Neutrophil (primary cell): Measurements from ENCODE around the gene GRSF1.

Experiments used
- H3K27ac ChIP-seq: fragments of 200-600 bp; sonication (generic); 2 replicates; pipeline ENCODE4 v1.5.1; 2016; ENCODE audit warnings: mild to moderate bottlenecking, moderate library complexity
- H3K27me3 ChIP-seq: fragments of 200-600 bp; sonication (generic); 2 replicates; pipeline ENCODE4 v1.6.0; 2016; ENCODE audit warnings: mild to moderate bottlenecking
- H3K36me3 ChIP-seq: fragments of 200-600 bp; sonication (generic); 2 replicates; pipeline ENCODE4 v1.5.1; 2017
- H3K4me1 ChIP-seq, 2 experiments: fragments of 200-600 bp in 1 of 2; sonication (generic) in 1 of 2; 1 replicate in 1 of 2; 2 replicates in 1 of 2; pipeline versions ENCODE4 v1.5.1 to v1.6.1; 2013 to 2016; ENCODE audit warnings: low read depth in 1 of 2, low read length in 1 of 2, mild to moderate bottlenecking in 1 of 2, moderate library complexity in 1 of 2; ENCODE audit not compliant: control insufficient read depth in 1 of 2, insufficient read depth in 1 of 2
- H3K4me3 ChIP-seq, 2 experiments: fragments of 200-600 bp in 1 of 2; sonication (generic) in 1 of 2; 1 replicate in 1 of 2; 2 replicates in 1 of 2; pipeline ENCODE4 v1.5.1; 2013 to 2016; ENCODE audit warnings: low read depth in 1 of 2, low read length in 1 of 2, mild to moderate bottlenecking in 1 of 2, moderate library complexity in 1 of 2
- H3K9me3 ChIP-seq: fragments of 200-600 bp; sonication (generic); 2 replicates; pipeline ENCODE4 v1.5.1; 2016
- CTCF ChIP-seq: fragments of 200-600 bp; sonication (generic); IDR thresholded peaks from 2 replicates; pipeline ENCODE4 v1.5.1; 2016; ENCODE audit warnings: antibody characterized with exemption

GRSF1 gene

GRCh38 chr4:70818173-70818855, 21.4 kb downstream of the GRSF1 start:
- TF ChIP-seq CTCF: no peak
- Histone ChIP-seq H3K36me3 (peaks cover 38% of the 10 kb centered on the region), H3K27me3 (no peaks in the 10 kb centered on the region), H3K4me3 (no peak overlapping the region), H3K27ac (no peak overlapping the region), H3K9me3 (no peaks in the 10 kb centered on the region), H3K4me1 (no peaks in the 10 kb centered on the region)

- Histone ChIP-seq H3K9me3 (no peaks in the 10 kb centered on the region), H3K36me3 (peaks cover 27% of the 10 kb centered on the region), H3K4me1 (no peaks in the 10 kb centered on the region), H3K27me3 (no peaks in the 10 kb centered on the region), H3K4me3 (no peak overlapping the region), H3K27ac (no peak overlapping the region)
- TF ChIP-seq CTCF: no peak
Observed at GRCh38 chr4:70816894-70817293, 22.8 kb downstream of the GRSF1 start.

- Histone ChIP-seq H3K4me3 (no peak overlapping the region), H3K9me3 (no peaks in the 10 kb centered on the region), H3K36me3 (peaks cover 14% of the 10 kb centered on the region), H3K27me3 (no peaks in the 10 kb centered on the region), H3K27ac (no peak overlapping the region), H3K4me1 (no peaks in the 10 kb centered on the region)
- TF ChIP-seq CTCF: no peak
Observed at GRCh38 chr4:70815370-70815769, 24.3 kb downstream of the GRSF1 start.

- TF ChIP-seq CTCF: no peak
- H3K9me3 ChIP-seq: no peaks in the 10 kb centered on the region
- no peak overlapping the region for H3K27ac ChIP-seq
- H3K4me3 ChIP-seq: no peak overlapping the region
- H3K27me3 ChIP-seq: no peaks in the 10 kb centered on the region
- H3K4me1 ChIP-seq: no peaks in the 10 kb centered on the region
- no peaks in the 10 kb centered on the region for H3K36me3 ChIP-seq
Observed at GRCh38 chr4:70808151-70808550, 31.5 kb downstream of the GRSF1 start.

- H3K9me3 ChIP-seq: no peaks in the 10 kb centered on the region
- no peak overlapping the region for H3K27ac ChIP-seq
- no peak for TF ChIP-seq CTCF
- H3K4me3 ChIP-seq: no peak overlapping the region
- no peaks in the 10 kb centered on the region for H3K36me3 ChIP-seq
- no peaks in the 10 kb centered on the region for H3K4me1 ChIP-seq
- H3K27me3 ChIP-seq: no peaks in the 10 kb centered on the region
Observed at GRCh38 chr4:70802928-70803580, 36.6 kb downstream of the GRSF1 start.
